Left lung (tissue), 10 donors: ENCODE data around the gene LSM3. TPM values are rescaled to one million over a fixed set of nuclear protein-coding genes. Genes with fewer than 3 reads are reported as not detected.

Experiments used
- ATAC-seq: fragments of 200-7000 bp; cut with Tn5 transposase; one replicate; pipeline ENCODE4 v1.9.1; 2020; ENCODE audit warnings: moderate library complexity
- DNase-seq, 4 donors: peaks; one replicate each; pipeline ENCODE4 v3.0.0-alpha.2; 2013 to 2020
- H3K27ac ChIP-seq, 2 donors: fragments of 200-600 bp; sonication (generic) in 1 of 2; one replicate each; pipeline versions ENCODE4 v1.5.0 to v1.8.0; 2020 to 2021
- H3K27me3 ChIP-seq, 2 donors: fragments of 200-600 bp; sonication (generic) in 1 of 2; one replicate each; pipeline versions ENCODE4 v1.5.0 to v1.8.0; 2020 to 2021
- H3K36me3 ChIP-seq, 2 donors: fragments of 200-600 bp; sonication (generic) in 1 of 2; one replicate each; pipeline versions ENCODE4 v1.5.0 to v1.8.0; 2020 to 2021
- H3K4me1 ChIP-seq, 2 donors: fragments of 200-600 bp; one replicate each; pipeline ENCODE4 v1.8.0; 2021
- H3K4me3 ChIP-seq, 2 donors: fragments of 200-600 bp; sonication (generic) in 1 of 2; one replicate each; pipeline versions ENCODE4 v1.5.0 to v1.8.0; 2020 to 2021; ENCODE audit warnings: mild to moderate bottlenecking in 1 of 2
- H3K9me3 ChIP-seq, 2 donors: fragments of 200-600 bp; sonication (generic) in 1 of 2; one replicate each; pipeline versions ENCODE4 v1.5.0 to v1.8.0; 2020 to 2021
- intact Hi-C, 2 donors: fragments of 100-400 bp; cut with DNase I; formaldehyde crosslinking; loops; one replicate each; pipeline versions ENCODE4 v1.11.2 to v1.14.2; 2022
- polyA plus RNA-seq, 6 donors: library from polyadenylated mRNA; unstranded; fragments of 120-200 nt; gene quantifications; one replicate each; pipeline ENCODE4 v1.2.1, GENCODE V29; 2013; ENCODE audit not compliant: insufficient read length in 6 of 6
- total RNA-seq, 2 donors: library from RNA; stranded (reverse); fragmentation: NEBNext Ultra II Directional; extraction: Animal tissue kit (Norgen Biotek cat#: 25700); gene quantifications; one replicate each; pipeline ENCODE4 v1.2.1, GENCODE V29; 2021
- TF ChIP-seq, protein P1 (sequence below), 2 donors: fragments of 200-600 bp; sonication (generic) in 1 of 2; IDR thresholded peaks; one replicate each; pipeline versions ENCODE4 v1.5.0 to v1.8.0; 2021; ENCODE audit warnings: antibody characterized with exemption in 2 of 2
- donor health status: DM: no; HTN: yes; CAD: no.
- donor health status: DM: no; HTN: no; CAD: no.

Gene LSM3
- total and polyA plus RNA-seq, 8 donors = 10.6 to 16.5 (median 15.2) TPM

- ATAC-seq = no peak
- H3K4me3 ChIP-seq = no peak overlapping the region
- H3K36me3 ChIP-seq = peaks cover 0 to 99% of the 10 kb centered on the region in 2 donors
- H3K9me3 ChIP-seq = peaks cover 0 to 15% of the 10 kb centered on the region in 2 donors
- TF ChIP-seq, protein P1, sequence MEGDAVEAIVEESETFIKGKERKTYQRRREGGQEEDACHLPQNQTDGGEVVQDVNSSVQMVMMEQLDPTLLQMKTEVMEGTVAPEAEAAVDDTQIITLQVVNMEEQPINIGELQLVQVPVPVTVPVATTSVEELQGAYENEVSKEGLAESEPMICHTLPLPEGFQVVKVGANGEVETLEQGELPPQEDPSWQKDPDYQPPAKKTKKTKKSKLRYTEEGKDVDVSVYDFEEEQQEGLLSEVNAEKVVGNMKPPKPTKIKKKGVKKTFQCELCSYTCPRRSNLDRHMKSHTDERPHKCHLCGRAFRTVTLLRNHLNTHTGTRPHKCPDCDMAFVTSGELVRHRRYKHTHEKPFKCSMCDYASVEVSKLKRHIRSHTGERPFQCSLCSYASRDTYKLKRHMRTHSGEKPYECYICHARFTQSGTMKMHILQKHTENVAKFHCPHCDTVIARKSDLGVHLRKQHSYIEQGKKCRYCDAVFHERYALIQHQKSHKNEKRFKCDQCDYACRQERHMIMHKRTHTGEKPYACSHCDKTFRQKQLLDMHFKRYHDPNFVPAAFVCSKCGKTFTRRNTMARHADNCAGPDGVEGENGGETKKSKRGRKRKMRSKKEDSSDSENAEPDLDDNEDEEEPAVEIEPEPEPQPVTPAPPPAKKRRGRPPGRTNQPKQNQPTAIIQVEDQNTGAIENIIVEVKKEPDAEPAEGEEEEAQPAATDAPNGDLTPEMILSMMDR (IDR thresholded peaks at IDR 0.05) = no peak
- no peak for DNase-seq
- H3K27me3 ChIP-seq = no peaks in the 10 kb centered on the region
- no peak overlapping the region for H3K27ac ChIP-seq
- no peaks in the 10 kb centered on the region for H3K4me1 ChIP-seq
- intact Hi-C loops = no loop called here
Observed at GRCh38 chr3:14159426-14159825, 19.2 kb upstream of the LSM3 start.

GRCh38 chr3:14161282-14161681, 17.3 kb upstream of the LSM3 start:
- no peak overlapping the region for H3K27ac ChIP-seq
- TF ChIP-seq, protein P1 (IDR thresholded peaks at IDR 0.05) = no peak
- peaks cover 0 to 100% of the 10 kb centered on the region in 2 donors for H3K36me3 ChIP-seq
- no peaks in the 10 kb centered on the region for H3K27me3 ChIP-seq
- no peaks in the 10 kb centered on the region for H3K4me1 ChIP-seq
- DNase-seq (no peak), ATAC-seq (no peak)
- intact Hi-C loops = no loop called here
- H3K9me3 ChIP-seq = peaks cover 0 to 15% of the 10 kb centered on the region in 2 donors
- H3K4me3 ChIP-seq = no peak overlapping the region

DNA sequence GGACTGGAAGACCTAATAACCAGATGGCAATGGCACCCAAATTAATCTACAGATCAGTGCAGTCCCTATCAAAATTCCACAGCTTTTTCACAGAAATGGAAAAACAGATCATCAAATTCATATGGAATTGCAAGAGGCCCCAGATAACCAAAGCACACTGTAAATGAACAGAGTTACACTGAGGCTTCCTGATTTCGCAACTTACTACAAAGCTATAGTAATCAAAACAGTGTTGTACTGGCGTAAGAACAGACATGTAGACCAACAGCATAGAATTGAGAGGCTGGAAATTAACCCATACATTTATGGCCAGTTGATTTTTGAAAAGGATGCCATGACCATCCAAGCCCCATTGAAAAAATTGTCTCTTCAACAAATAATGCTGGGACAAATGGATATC, 16.4 kb upstream of the LSM3 start:
- TF ChIP-seq, protein P1 (IDR thresholded peaks at IDR 0.05) = no peak
- peaks cover 0 to 15% of the 10 kb centered on the region in 2 donors for H3K9me3 ChIP-seq
- no peak overlapping the region for H3K4me3 ChIP-seq
- no peaks in the 10 kb centered on the region for H3K27me3 ChIP-seq
- H3K36me3 ChIP-seq = peaks cover 0 to 100% of the 10 kb centered on the region in 2 donors
- H3K27ac ChIP-seq = no peak overlapping the region
- no peaks in the 10 kb centered on the region for H3K4me1 ChIP-seq
- intact Hi-C loops = no loop called here
- ATAC-seq (no peak), DNase-seq (no peak)

GRCh38 chr3:14166877-14167603, 11.6 kb upstream of the LSM3 start:
- intact Hi-C loops = no loop called here
- Histone ChIP-seq H3K4me1 (no peaks in the 10 kb centered on the region), H3K27me3 (no peaks in the 10 kb centered on the region), H3K4me3 (no peak overlapping the region), H3K9me3 (peaks cover 0 to 2% of the 10 kb centered on the region in 2 donors), H3K36me3 (peaks cover 0 to 100% of the 10 kb centered on the region in 2 donors), H3K27ac (no peak overlapping the region)
- no peak for ATAC-seq
- TF ChIP-seq, protein P1 (IDR thresholded peaks at IDR 0.05) = no peak
- no peak for DNase-seq

DNA sequence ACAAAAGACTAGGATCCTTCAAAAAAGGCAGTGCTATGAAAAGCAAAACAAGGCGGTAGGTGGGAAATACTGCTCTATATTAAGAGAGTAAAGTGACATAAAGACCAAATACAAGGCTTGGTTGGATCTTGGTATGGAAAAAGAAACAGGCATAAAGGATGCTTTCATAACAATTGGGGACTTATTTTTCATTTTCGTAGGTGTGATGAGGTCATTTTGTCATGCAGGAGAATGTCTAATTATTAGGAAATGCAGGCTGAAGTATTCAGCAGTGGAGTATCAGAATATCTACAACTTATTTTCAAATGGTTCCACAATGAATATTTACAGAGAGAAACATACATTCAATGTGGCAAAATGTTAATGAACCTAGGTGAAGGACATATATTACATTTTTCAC, 9.2 kb upstream of the LSM3 start:
- TF ChIP-seq, protein P1 (IDR thresholded peaks at IDR 0.05) = no peak
- peaks cover 0 to 84% of the 10 kb centered on the region in 2 donors for H3K36me3 ChIP-seq
- no peaks in the 10 kb centered on the region for H3K27me3 ChIP-seq
- no peak overlapping the region for H3K4me3 ChIP-seq
- H3K27ac ChIP-seq = no peak overlapping the region
- H3K9me3 ChIP-seq = no peaks in the 10 kb centered on the region
- ATAC-seq (no peak), DNase-seq (no peak)
- no peaks in the 10 kb centered on the region for H3K4me1 ChIP-seq
- intact Hi-C loops = no loop called here
